ELF-1 (cell line): ENCODE data around the gene LAIR1.
A peak's percentile ranks its signal among the peaks of the same experiment; 100 is the strongest.
"Not testable (repeated sequence)": the region's sequence is repeated elsewhere in the genome, so short reads cannot be mapped to it uniquely, and the experiment has no call there.

Experiments used
- DNase-seq: peaks from one replicate; pipeline ENCODE4 v3.0.0-alpha.2; 2016; ENCODE audit warnings: low read depth, low spot score

LAIR1 gene

GRCh38 chr19:54341295-54341694, 23.4 kb downstream of the LAIR1 start:
- no peak for DNase-seq

GRCh38 chr19:54339646-54340358, 24.9 kb downstream of the LAIR1 start:
- DNase-seq = no peak

- no peak for DNase-seq
Measured at GRCh38 chr19:54338521-54338920, 26.2 kb downstream of the LAIR1 start.

- no peak for DNase-seq
Measured at GRCh38 chr19:54337858-54338230, 26.9 kb downstream of the LAIR1 start.

DNA sequence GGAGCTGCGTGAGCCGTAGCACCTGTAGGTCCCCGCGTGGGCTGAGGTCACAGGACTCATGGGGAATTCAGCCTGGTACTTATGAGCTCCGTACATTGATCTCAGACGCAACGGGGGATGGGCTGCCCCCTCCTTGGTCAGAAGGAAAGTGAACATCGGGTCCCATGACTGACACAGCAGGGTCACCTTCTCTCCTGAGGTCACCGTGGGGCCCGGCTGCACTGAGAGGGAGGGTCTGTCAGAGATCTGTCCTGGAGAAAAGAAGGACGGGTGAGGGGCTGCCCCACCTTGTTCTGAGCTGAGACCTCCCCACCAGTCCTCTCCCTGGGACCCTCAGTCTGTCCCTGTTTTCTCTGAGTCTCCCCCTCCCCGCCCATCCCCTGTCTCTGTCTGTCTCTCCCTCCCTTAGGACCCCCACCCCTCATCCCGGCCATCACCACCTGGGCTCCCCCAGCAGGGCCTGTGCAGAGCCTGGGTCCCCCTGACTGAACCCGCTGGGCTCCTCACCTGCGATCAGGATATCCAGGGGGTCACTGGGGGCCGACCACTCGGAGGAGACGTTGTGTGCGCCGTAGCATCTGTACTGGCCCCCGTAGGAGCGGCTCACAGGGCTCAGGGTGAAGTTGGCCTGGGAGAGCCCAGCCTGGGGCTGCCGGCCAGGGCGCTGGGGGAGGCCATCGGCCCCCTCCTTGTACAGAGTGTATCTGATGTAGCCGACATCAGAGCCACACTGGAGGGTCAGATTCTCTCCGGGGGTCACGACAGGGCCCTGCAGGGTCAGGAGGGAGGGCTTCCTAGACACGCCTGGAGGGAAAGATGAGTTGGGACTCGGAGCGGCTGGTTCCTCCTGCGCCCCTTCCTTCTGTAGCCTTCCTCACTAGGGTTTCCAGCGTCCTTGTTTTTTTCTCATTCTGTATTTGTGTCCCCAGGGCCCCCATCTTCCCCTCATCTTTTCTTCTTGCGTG, 27.6 kb downstream of the LAIR1 start:
- no peak for DNase-seq

GRCh38 chr19:54335979-54336892, 28.5 kb downstream of the LAIR1 start:
- DNase-seq = no peak

DNA sequence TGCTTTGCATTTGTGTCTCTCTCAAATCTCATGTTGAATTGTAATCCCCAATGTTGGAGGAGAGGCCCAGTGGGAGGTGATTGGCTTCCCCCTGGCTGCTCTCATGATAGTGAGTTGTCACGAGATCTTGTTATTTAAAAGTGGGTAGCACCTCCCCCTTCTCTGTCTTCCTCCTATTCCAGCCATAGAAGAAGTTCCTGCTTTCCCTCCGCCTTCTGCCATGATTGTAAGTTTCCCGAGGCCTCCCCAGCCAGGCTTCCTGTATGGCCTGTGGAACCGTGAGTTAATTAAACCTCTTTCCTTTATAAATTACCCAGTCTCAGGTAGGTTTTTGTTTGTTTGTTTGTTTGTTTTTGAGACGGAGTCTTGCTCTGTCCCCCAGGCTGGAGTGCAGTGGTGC, 29.6 kb downstream of the LAIR1 start:
- no peak for DNase-seq

DNA sequence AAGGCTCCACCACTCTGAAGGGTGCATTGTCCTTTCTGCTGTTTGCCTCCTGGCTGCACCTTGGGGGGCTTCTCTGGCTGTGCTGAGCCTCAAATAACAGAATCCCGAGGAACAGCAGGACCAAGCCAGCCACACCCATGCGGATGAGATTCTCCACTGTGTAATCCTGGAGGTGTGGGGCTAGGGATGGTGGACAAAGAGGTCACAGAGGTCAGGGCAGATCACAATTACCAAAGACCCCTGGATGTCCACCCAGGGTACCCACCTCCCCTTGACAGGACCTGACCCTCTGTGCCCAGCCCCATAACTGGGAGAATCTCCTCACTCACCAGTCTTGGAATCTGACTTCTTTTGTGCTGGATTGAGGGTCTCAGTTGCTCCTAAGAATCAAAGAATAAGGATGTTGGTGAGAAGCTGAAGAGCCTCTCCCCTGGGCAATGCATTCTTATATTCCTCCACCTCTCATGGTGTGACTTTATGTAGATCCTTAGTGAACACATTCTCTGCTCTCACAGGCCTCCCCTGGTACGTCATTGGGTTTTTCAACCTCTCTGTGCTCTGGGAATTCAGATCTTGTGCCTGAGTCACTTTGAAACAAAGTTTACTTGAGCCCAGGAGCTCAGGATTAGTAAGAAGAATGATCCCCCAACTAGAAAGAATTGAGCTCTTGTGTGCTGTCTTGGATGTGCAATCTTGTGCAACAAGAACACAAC, 31.0 kb downstream of the LAIR1 start:
- no peak for DNase-seq

DNA sequence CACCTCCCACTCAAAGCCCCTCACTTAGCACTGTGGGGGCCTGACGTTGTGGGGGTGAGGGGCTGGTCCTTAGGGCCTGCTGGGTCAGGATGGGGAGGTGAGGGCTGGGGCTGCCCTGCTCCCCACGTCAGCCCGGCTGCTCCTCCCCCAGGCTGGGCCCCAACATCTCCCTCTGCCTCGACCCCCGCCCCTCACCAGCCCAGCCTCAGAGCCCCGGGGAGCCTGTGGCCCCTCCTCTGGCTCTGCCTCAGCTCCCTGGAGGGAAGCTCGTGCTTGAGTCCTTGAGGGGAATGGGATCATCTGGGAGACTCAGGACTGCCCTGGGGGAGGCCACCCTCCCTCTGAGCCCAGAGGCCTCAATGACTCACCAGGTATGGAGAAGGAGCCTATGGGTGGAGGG, 32.6 kb downstream of the LAIR1 start:
- no peak for DNase-seq

DNA sequence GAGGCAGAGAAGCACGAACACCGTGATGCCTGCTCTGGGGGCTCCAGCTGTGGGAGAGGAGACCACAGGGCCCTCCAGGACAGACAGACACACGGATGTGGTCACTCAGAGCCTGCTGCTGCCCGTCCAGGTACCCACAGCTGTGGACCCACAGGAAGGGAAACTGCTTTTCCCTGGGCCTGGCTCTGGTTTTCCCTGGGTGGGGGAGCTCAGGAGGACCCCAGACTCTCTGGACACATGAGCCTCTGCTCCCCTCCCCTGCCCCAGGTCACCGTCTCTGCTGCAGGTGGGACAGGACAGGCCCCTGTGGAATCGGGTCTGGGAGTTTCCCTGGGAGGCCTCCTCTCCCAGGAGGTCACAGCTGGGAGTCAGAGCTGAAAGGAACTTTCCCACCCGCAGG, 33.1 kb downstream of the LAIR1 start:
- no peak for DNase-seq

DNA sequence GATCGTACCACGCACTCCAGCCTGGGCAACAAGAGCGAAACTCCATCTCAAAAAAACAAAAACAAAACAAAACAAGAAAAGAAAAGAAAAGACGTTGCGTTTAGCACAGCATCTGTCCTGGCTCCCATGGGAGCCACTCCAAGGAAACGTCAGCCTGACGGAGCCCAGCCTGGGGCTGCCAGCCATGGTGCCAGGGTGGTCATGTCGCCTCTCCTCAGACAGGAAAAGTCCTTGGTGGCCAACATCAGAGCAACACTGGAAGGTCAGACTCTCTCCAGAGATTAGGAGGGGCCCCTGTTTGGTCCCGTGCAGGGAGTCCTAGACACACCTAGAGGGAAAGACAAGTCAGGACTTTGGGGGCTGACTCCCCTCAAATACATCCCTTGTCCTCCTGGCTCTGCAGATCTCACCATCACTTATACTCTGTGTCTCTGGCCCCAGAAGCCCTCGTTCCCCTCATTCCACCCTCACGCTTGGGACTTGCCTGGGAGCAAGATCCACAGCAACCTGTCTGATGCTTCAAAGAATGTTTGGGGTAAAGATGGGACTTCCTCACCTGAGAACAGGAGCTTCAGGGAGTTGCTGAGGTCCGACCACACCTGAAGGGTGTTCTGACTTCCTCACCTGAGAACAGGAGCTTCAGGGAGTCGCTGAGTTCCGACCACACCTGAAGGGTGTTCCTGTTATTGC, 35.1 kb downstream of the LAIR1 start:
- no peak for DNase-seq

DNA sequence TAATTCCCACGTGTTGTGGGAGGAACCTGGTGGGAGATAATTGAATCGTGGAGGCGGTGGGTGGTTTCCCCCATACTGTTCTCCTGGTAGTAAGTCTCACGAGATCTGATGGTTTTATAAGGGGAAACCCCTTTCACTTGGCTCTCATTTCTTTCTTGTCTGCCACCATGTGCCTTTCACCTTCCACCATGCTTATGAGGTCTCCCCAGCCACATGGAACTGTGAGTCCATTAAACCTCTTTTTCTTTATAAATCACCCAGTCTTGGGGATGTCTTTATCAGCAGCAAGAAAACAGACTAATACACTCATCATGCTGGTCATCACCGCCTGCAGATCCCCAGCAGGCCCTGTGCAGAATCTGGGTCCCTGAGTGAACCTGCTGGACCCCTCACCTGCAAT, 36.0 kb downstream of the LAIR1 start:
- not testable (repeated sequence) for DNase-seq

DNA sequence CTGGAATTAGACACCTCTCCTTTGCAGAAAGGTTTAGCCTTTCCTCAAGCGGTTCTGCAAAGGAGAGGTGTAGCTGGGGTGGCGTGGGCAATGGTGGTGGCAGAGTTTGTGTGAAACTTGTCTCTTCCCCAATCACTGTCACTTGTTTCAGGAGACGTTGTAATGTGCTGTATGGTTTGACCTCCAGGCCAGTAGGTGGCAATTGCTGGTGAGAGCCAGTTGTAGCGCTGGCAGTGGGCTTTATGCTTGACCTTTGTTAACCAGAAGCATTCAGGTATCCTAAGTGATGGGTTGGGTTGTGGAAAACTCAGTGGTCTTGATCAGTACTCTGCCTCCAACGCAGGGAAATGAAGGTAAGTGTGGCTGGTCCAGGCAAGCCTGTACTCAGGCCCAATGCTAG, 39.1 kb downstream of the LAIR1 start:
- no peak for DNase-seq

DNA sequence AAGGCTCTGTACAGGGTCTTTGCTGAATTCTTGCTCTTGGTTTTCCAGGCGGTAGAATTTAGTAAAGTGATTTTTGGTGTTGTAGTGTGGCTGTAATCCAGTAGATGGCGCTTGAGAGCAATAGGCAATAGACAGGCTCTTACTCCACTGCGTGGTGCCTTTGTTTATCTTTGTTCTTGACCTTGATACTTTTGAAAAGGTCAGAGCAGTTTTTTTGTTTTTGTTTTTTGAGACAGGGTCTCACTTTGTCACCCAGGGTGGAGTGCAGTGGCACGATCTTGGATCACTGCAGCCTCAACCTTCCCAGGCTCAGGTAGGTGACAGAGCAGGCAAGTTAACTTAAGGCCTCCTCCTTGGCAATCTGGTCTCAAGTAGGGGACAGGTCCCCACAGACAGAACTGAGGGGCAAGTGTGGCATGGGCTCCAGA, 39.5 kb downstream of the LAIR1 start:
- DNase-seq = peak; percentile 51

DNA sequence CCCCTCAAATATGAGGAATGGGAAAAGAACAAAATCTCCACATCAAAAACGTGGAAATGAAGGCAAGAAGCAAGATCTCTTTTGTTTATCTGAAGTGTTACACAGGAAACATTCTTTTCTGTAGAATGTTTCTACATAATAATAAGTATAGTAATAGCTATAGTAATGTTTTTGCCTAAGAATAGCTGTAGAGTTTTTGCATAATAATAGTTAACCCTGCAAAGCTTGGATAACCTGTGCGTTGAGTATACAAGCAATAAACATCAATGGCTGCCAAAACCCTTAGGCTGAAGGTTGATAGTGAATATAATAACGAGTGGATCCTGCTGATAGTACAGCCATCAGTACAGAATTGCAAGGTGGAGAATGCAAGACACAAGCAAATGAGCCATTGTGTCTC, 40.7 kb downstream of the LAIR1 start:
- DNase-seq = no peak

DNA sequence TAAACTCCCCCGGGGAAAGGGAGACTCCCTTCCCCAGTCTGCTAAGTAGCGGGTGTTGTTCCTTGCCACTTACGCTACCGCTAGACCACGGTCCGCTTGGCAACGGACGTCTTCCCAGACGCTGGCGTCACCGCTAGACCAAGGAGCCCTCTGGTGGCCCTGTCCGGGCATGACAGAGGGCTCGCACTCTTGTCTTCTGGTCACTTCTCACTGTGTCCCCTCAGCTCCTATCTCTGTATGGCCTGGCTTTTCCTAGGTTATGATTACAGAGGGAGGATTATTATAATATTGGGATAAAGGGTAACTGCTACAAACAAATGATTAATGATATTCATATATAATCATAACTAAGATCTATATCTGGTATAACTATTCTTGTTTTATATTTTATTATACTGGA, 41.8 kb downstream of the LAIR1 start:
- DNase-seq = not testable (repeated sequence)

GRCh38 chr19:54322295-54322694, 42.4 kb downstream of the LAIR1 start:
- not testable (repeated sequence) for DNase-seq

GRCh38 chr19:54319892-54320670, 44.6 kb downstream of the LAIR1 start:
- no peak for DNase-seq

DNA sequence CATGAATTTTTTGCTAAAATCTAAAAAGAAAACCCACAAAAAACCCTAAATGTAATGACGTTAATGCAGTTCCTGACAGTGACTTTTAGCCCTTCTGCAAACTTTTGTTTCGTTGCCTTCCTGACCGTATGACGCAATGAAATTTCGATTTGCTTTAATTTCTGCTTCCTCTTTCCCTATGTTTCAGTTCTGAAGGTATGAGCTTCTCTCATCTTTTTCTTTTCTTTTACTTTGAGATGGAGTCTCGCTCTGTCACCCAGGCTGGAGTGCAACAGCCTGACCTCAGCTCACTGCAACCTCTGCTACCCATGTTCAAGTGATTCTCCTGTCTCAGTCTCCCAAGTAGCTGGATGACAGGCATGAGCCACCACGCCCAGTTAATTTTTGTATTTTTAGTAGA, 45.7 kb downstream of the LAIR1 start:
- no peak for DNase-seq

DNA sequence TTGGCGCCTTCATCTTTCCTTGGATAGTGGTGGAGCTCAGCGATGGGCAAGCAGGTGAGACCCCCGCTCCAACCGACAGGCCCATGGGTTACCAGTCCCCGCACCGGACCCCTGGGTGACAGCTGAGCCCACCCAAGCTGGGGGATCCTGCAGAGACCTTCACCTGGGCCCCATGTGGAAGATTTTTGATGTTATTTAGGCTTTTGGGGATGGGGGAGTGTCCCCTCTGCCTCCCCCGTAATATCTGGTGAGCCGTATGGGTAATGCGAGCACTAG, 46.8 kb downstream of the LAIR1 start:
- DNase-seq = no peak
